ENCODE data around the gene KRTCAP2.
A peak's percentile ranks its signal among the peaks of the same experiment; 100 is the strongest.
"Not testable (repeated sequence)": the region's sequence is repeated elsewhere in the genome, so short reads cannot be mapped to it uniquely, and the experiment has no call there.

KRTCAP2 gene

GRCh38 chr1:155167166-155168104, 5.7 kb downstream of the KRTCAP2 start:
- Histone ChIP-seq H3K27me3 (ENCODE audit: control insufficient read depth, insufficient read depth, low read length) (no peaks in the 10 kb centered on the region), H3K9ac (ENCODE audit: low read length) (peak overlapping the region; percentile 10), H3K36me3 (ENCODE audit: control insufficient read depth, insufficient read depth, low read length) (peaks cover 3% of the 10 kb centered on the region), H3K27ac (ENCODE audit: low read depth, low read length) (no peak overlapping the region), H3K4me1 (ENCODE audit: control insufficient read depth, insufficient read depth, low read length) (peaks cover 9% of the 10 kb centered on the region), H3K4me3 (ENCODE audit: low read length) (peak overlapping the region; percentile 53)

GRCh38 chr1:155166471-155167165, 6.5 kb downstream of the KRTCAP2 start:
- H3K27me3 ChIP-seq (ENCODE audit: control insufficient read depth, insufficient read depth, low read length): no peaks in the 10 kb centered on the region
- H3K9ac ChIP-seq (ENCODE audit: low read length): no peak overlapping the region
- H3K27ac ChIP-seq (ENCODE audit: low read depth, low read length): no peak overlapping the region
- peaks cover 4% of the 10 kb centered on the region for H3K4me1 ChIP-seq (ENCODE audit: control insufficient read depth, insufficient read depth, low read length)
- H3K36me3 ChIP-seq (ENCODE audit: control insufficient read depth, insufficient read depth, low read length): peaks cover 3% of the 10 kb centered on the region
- H3K4me3 ChIP-seq (ENCODE audit: low read length): peak overlapping the region; percentile 0

- H3K9ac ChIP-seq (ENCODE audit: low read length): no peak overlapping the region
- H3K27ac ChIP-seq (ENCODE audit: low read depth, low read length): no peak overlapping the region
Measured at GRCh38 chr1:155166051-155166470, 7.0 kb downstream of the KRTCAP2 start.

GRCh38 chr1:155164625-155165024, 8.5 kb downstream of the KRTCAP2 start:
- H3K36me3 ChIP-seq (ENCODE audit: control insufficient read depth, insufficient read depth, low read length); H3K27ac ChIP-seq (ENCODE audit: low read depth, low read length); H3K27me3 ChIP-seq (ENCODE audit: control insufficient read depth, insufficient read depth, low read length); H3K4me1 ChIP-seq (ENCODE audit: control insufficient read depth, insufficient read depth, low read length); H3K4me3 ChIP-seq (ENCODE audit: low read length); H3K9ac ChIP-seq (ENCODE audit: low read length): not testable (repeated sequence)

More at GRCh38 chr1:155166051-155166470, 7.0 kb downstream of the KRTCAP2 start:
- Histone ChIP-seq H3K27me3 (ENCODE audit: control insufficient read depth, insufficient read depth, low read length) (no peaks in the 10 kb centered on the region), H3K36me3 (ENCODE audit: control insufficient read depth, insufficient read depth, low read length) (peaks cover 3% of the 10 kb centered on the region), H3K4me3 (ENCODE audit: low read length) (no peak overlapping the region), H3K4me1 (ENCODE audit: control insufficient read depth, insufficient read depth, low read length) (peaks cover 4% of the 10 kb centered on the region)

GRCh38 chr1:155163785-155164184, 9.3 kb downstream of the KRTCAP2 start:
- H3K4me3 ChIP-seq (ENCODE audit: low read length); H3K36me3 ChIP-seq (ENCODE audit: control insufficient read depth, insufficient read depth, low read length); H3K27ac ChIP-seq (ENCODE audit: low read depth, low read length); H3K27me3 ChIP-seq (ENCODE audit: control insufficient read depth, insufficient read depth, low read length); H3K4me1 ChIP-seq (ENCODE audit: control insufficient read depth, insufficient read depth, low read length); H3K9ac ChIP-seq (ENCODE audit: low read length): not testable (repeated sequence)

GRCh38 chr1:155162631-155163030, 10.5 kb downstream of the KRTCAP2 start:
- not testable (repeated sequence) for H3K27me3 ChIP-seq (ENCODE audit: control insufficient read depth, insufficient read depth, low read length); H3K36me3 ChIP-seq (ENCODE audit: control insufficient read depth, insufficient read depth, low read length); H3K4me3 ChIP-seq (ENCODE audit: low read length); H3K4me1 ChIP-seq (ENCODE audit: control insufficient read depth, insufficient read depth, low read length); H3K27ac ChIP-seq (ENCODE audit: low read depth, low read length); H3K9ac ChIP-seq (ENCODE audit: low read length)

GRCh38 chr1:155160128-155160527, 13.0 kb downstream of the KRTCAP2 start:
- Histone ChIP-seq H3K4me1 (ENCODE audit: control insufficient read depth, insufficient read depth, low read length) (no peaks in the 10 kb centered on the region), H3K36me3 (ENCODE audit: control insufficient read depth, insufficient read depth, low read length) (no peaks in the 10 kb centered on the region), H3K27ac (ENCODE audit: low read depth, low read length) (no peak overlapping the region), H3K4me3 (ENCODE audit: low read length) (no peak overlapping the region), H3K27me3 (ENCODE audit: control insufficient read depth, insufficient read depth, low read length) (no peaks in the 10 kb centered on the region), H3K9ac (ENCODE audit: low read length) (no peak overlapping the region)

- no peaks in the 10 kb centered on the region for H3K4me1 ChIP-seq (ENCODE audit: control insufficient read depth, insufficient read depth, low read length)
- H3K9ac ChIP-seq (ENCODE audit: low read length): no peak overlapping the region
- no peak overlapping the region for H3K4me3 ChIP-seq (ENCODE audit: low read length)
- H3K27ac ChIP-seq (ENCODE audit: low read depth, low read length): no peak overlapping the region
- H3K27me3 ChIP-seq (ENCODE audit: control insufficient read depth, insufficient read depth, low read length): no peaks in the 10 kb centered on the region
- no peaks in the 10 kb centered on the region for H3K36me3 ChIP-seq (ENCODE audit: control insufficient read depth, insufficient read depth, low read length)
Measured at GRCh38 chr1:155158991-155159390, 14.1 kb downstream of the KRTCAP2 start.

- not testable (repeated sequence) for H3K9ac ChIP-seq (ENCODE audit: low read length)
Measured at GRCh38 chr1:155155996-155156643, 17.0 kb downstream of the KRTCAP2 start.

GRCh38 chr1:155145491-155145890, 27.6 kb downstream of the KRTCAP2 start:
- Histone ChIP-seq H3K9ac (ENCODE audit: low read length) (no peak overlapping the region), H3K36me3 (ENCODE audit: control insufficient read depth, insufficient read depth, low read length) (no peaks in the 10 kb centered on the region), H3K4me3 (ENCODE audit: low read length) (no peak overlapping the region), H3K4me1 (ENCODE audit: control insufficient read depth, insufficient read depth, low read length) (no peaks in the 10 kb centered on the region), H3K27me3 (ENCODE audit: control insufficient read depth, insufficient read depth, low read length) (no peaks in the 10 kb centered on the region), H3K27ac (ENCODE audit: low read depth, low read length) (no peak overlapping the region)

More at GRCh38 chr1:155155996-155156643, 17.0 kb downstream of the KRTCAP2 start:
- not testable (repeated sequence) for H3K27me3 ChIP-seq (ENCODE audit: control insufficient read depth, insufficient read depth, low read length); H3K4me3 ChIP-seq (ENCODE audit: low read length); H3K36me3 ChIP-seq (ENCODE audit: control insufficient read depth, insufficient read depth, low read length); H3K4me1 ChIP-seq (ENCODE audit: control insufficient read depth, insufficient read depth, low read length); H3K27ac ChIP-seq (ENCODE audit: low read depth, low read length)

- Histone ChIP-seq H3K9ac (ENCODE audit: low read length) (no peak overlapping the region), H3K27me3 (ENCODE audit: control insufficient read depth, insufficient read depth, low read length) (no peaks in the 10 kb centered on the region), H3K4me3 (ENCODE audit: low read length) (no peak overlapping the region), H3K36me3 (ENCODE audit: control insufficient read depth, insufficient read depth, low read length) (no peaks in the 10 kb centered on the region), H3K27ac (ENCODE audit: low read depth, low read length) (no peak overlapping the region), H3K4me1 (ENCODE audit: control insufficient read depth, insufficient read depth, low read length) (peaks cover 3% of the 10 kb centered on the region)
Measured at GRCh38 chr1:155141749-155142148, 31.4 kb downstream of the KRTCAP2 start.

GRCh38 chr1:155140630-155140953, 32.5 kb downstream of the KRTCAP2 start:
- Histone ChIP-seq H3K27me3 (ENCODE audit: control insufficient read depth, insufficient read depth, low read length) (no peaks in the 10 kb centered on the region), H3K4me3 (ENCODE audit: low read length) (peak overlapping the region; percentile 91), H3K36me3 (ENCODE audit: control insufficient read depth, insufficient read depth, low read length) (no peaks in the 10 kb centered on the region), H3K27ac (ENCODE audit: low read depth, low read length) (peak overlapping the region; percentile 92), H3K9ac (ENCODE audit: low read length) (no peak overlapping the region), H3K4me1 (ENCODE audit: control insufficient read depth, insufficient read depth, low read length) (peaks cover 4% of the 10 kb centered on the region)
